ENCODE measurements around the gene DGKD.

DNA sequence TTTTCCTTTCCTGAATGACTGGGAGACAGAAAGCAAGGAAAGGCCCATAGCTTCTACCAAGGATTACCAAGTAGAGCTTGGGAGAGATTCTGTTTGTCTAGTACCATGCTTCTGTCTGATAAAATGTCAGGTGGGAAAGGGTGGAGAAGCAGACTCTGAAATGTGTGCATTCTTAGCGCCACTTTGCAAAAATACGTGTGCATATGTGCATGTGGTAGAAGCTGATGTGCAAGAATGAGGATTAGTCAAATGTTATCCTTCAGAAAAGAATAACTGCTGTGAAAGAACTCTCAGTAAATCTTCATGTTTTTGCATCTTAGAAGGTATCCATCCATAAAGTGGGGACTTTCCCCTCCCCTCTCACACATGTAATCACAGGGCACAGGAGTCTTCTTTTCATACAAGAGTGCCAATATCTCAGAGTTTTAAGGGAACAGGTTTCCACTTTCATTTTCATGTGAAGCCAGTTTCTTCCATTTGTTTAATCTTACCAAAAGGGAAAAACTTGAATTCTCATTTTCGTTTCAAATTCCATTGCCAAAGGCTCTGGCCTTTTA lies 15.4 kb upstream of the DGKD start:
- TF ChIP-seq CTCF (IDR thresholded peaks at IDR 0.05): no peak
- no peak for TF ChIP-seq POLR2A (IDR thresholded peaks at IDR 0.05)

Measured in suprapubic skin (tissue), 3 donors.